ENCODE measurements around the gene C3orf22.

Gene C3orf22

GRCh38 chr3:126518779-126519177 lies 40.0 kb downstream of the C3orf22 start:
- H3K9me2 ChIP-seq (replicated peaks; ENCODE audit: insufficient read depth, low read length): no peaks in the 10 kb centered on the region
- no peak overlapping the region for H3K27ac ChIP-seq (ENCODE audit: low read length)
- no peaks in the 10 kb centered on the region for H3K79me2 ChIP-seq (ENCODE audit: low read length)
- no peak overlapping the region for H2AFZ ChIP-seq (ENCODE audit: low read length)
- no peaks in the 10 kb centered on the region for H3K9me3 ChIP-seq (replicated peaks; ENCODE audit: insufficient read depth, low read length)
- no peak overlapping the region for H3K4me2 ChIP-seq (ENCODE audit: low read depth, low read length)
- no peaks in the 10 kb centered on the region for H3K36me3 ChIP-seq (replicated peaks; ENCODE audit: insufficient read depth, low read length)
- no peak overlapping the region for H3K9ac ChIP-seq (ENCODE audit: low read length)
- no peaks in the 10 kb centered on the region for H4K20me1 ChIP-seq (ENCODE audit: insufficient read depth, low read length)
- TF ChIP-seq EZH2phosphoT487 (IDR thresholded peaks at IDR 0.05; ENCODE audit: low read length) (no peak), EZH2 (optimal IDR thresholded peaks at IDR 0.05; ENCODE audit: low read depth, low read length) (no peak), CTCF (IDR thresholded peaks at IDR 0.05; ENCODE audit: low read length) (no peak)
- DNase-seq: no peak
- H3K27me3 ChIP-seq (replicated peaks; ENCODE audit: insufficient read depth, low read length): peaks cover 19% of the 10 kb centered on the region
- H3K4me1 ChIP-seq (ENCODE audit: low read length): no peaks in the 10 kb centered on the region
- H3F3A ChIP-seq (ENCODE audit: insufficient read depth, low read length): no peaks in the 10 kb centered on the region
- H3K4me3 ChIP-seq (ENCODE audit: low read length): no peak overlapping the region

- Histone ChIP-seq H3K27ac (ENCODE audit: low read length) (no peak overlapping the region), H3K9ac (ENCODE audit: low read length) (no peak overlapping the region), H3K4me1 (ENCODE audit: low read length) (no peaks in the 10 kb centered on the region), H3K4me2 (ENCODE audit: low read depth, low read length) (no peak overlapping the region), H3K79me2 (ENCODE audit: low read length) (no peaks in the 10 kb centered on the region), H3K36me3 (replicated peaks; ENCODE audit: insufficient read depth, low read length) (no peaks in the 10 kb centered on the region), H3K9me2 (replicated peaks; ENCODE audit: insufficient read depth, low read length) (no peaks in the 10 kb centered on the region), H4K20me1 (ENCODE audit: insufficient read depth, low read length) (no peaks in the 10 kb centered on the region), H3K27me3 (replicated peaks; ENCODE audit: insufficient read depth, low read length) (peaks cover 14% of the 10 kb centered on the region), H3K9me3 (replicated peaks; ENCODE audit: insufficient read depth, low read length) (no peaks in the 10 kb centered on the region), H3K4me3 (ENCODE audit: low read length) (no peak overlapping the region), H2AFZ (ENCODE audit: low read length) (no peak overlapping the region), H3F3A (ENCODE audit: insufficient read depth, low read length) (no peaks in the 10 kb centered on the region)
- TF ChIP-seq EZH2phosphoT487 (IDR thresholded peaks at IDR 0.05; ENCODE audit: low read length) (no peak), EZH2 (optimal IDR thresholded peaks at IDR 0.05; ENCODE audit: low read depth, low read length) (no peak), CTCF (IDR thresholded peaks at IDR 0.05; ENCODE audit: low read length) (no peak)
- DNase-seq: no peak
Observed at GRCh38 chr3:126517986-126518778, 40.5 kb downstream of the C3orf22 start.

- Histone ChIP-seq H3K79me2 (ENCODE audit: low read length) (no peaks in the 10 kb centered on the region), H3K4me3 (ENCODE audit: low read length) (no peak within 1 kb of the TSS), H3K4me2 (ENCODE audit: low read depth, low read length) (no peak within 1 kb of the TSS), H4K20me1 (ENCODE audit: insufficient read depth, low read length) (no peaks in the 10 kb centered on the region), H3K9ac (ENCODE audit: low read length) (no peak within 1 kb of the TSS), H3F3A (ENCODE audit: insufficient read depth, low read length) (no peaks in the 10 kb centered on the region), H3K4me1 (ENCODE audit: low read length) (no peaks in the 10 kb centered on the region), H2AFZ (ENCODE audit: low read length) (no peak within 1 kb of the TSS), H3K27me3 (replicated peaks; ENCODE audit: insufficient read depth, low read length) (peaks cover 6% of the 10 kb centered on the region), H3K9me3 (replicated peaks; ENCODE audit: insufficient read depth, low read length) (no peaks in the 10 kb centered on the region), H3K27ac (ENCODE audit: low read length) (no peak within 1 kb of the TSS), H3K36me3 (replicated peaks; ENCODE audit: insufficient read depth, low read length) (no peaks in the 10 kb centered on the region), H3K9me2 (replicated peaks; ENCODE audit: insufficient read depth, low read length) (no peaks in the 10 kb centered on the region)
- DNase-seq: no peak
- no peak for TF ChIP-seq CTCF (IDR thresholded peaks at IDR 0.05; ENCODE audit: low read length)
- TF ChIP-seq EZH2 (optimal IDR thresholded peaks at IDR 0.05; ENCODE audit: low read depth, low read length): no peak
- no peak for TF ChIP-seq EZH2phosphoT487 (IDR thresholded peaks at IDR 0.05; ENCODE audit: low read length)
Observed at GRCh38 chr3:126517291-126517951, 41.3 kb downstream of the C3orf22 start, which contains the start of gene UROC1. Gene UROC1 (minus strand): TSS chr3:126517773. CDS start chr3:126517719, 54 bp downstream.
